Mesothelial cell of epicardium (in vitro differentiated cells): Measurements from ENCODE around the gene GTF3A. TPM values are rescaled to one million over a fixed set of nuclear protein-coding genes. Genes with fewer than 3 reads are reported as not detected.
A peak's percentile ranks its signal among the peaks of the same experiment; 100 is the strongest.

Source experiments
- DNase-seq, 2 experiments: peaks; one replicate each; pipeline ENCODE4 v3.0.0; 2021; ENCODE audit warnings: low spot score in 2 of 2; ENCODE audit not compliant: unreplicated experiment in 2 of 2
- H3K27ac Mint-ChIP-seq: 2 replicates; pipeline ENCODE4 v1.8.0; 2021; ENCODE audit warnings: mixed read lengths
- H3K27me3 Mint-ChIP-seq: 2 replicates; pipeline ENCODE4 v1.8.0; 2021; ENCODE audit warnings: low read depth, mixed read lengths
- H3K36me3 Mint-ChIP-seq: 2 replicates; pipeline ENCODE4 v1.8.0; 2021; ENCODE audit warnings: mixed read lengths
- H3K4me1 Mint-ChIP-seq: 2 replicates; pipeline ENCODE4 v1.8.0; 2021; ENCODE audit warnings: mixed read lengths
- H3K4me3 Mint-ChIP-seq: 2 replicates; pipeline ENCODE4 v1.8.0; 2021; ENCODE audit warnings: mild to moderate bottlenecking, moderate library complexity, mixed read lengths
- H3K9me3 Mint-ChIP-seq: 2 replicates; pipeline ENCODE4 v1.8.0; 2021; ENCODE audit warnings: mixed read lengths
- CTCF ChIP-seq: fragments of 200-600 bp; sonication (generic); IDR thresholded peaks from one replicate; pipeline ENCODE4 v1.5.0; 2021; ENCODE audit warnings: antibody characterized with exemption; ENCODE audit not compliant: unreplicated experiment
- total RNA-seq: library from RNA; stranded (reverse); gene quantifications from 3 replicates; pipeline ENCODE4 v1.2.1, GENCODE V29; 2021

The GTF3A gene
- total RNA-seq, 1 donor from 2014 or later, result 48.6 TPM

- no peak for DNase-seq
- Mint-ChIP-seq H3K4me1 (peaks cover 2% of the 10 kb centered on the region), H3K4me3 (no peak overlapping the region), H3K27me3 (peaks cover 31% of the 10 kb centered on the region), H3K9me3 (no peaks in the 10 kb centered on the region), H3K27ac (no peak overlapping the region), H3K36me3 (no peaks in the 10 kb centered on the region)
- no peak for TF ChIP-seq CTCF
Observed at GRCh38 chr13:27419328-27419727, 5.1 kb upstream of the GTF3A start.

- no peaks in the 10 kb centered on the region for H3K36me3 Mint-ChIP-seq
- TF ChIP-seq CTCF, result no peak
- peaks cover 12% of the 10 kb centered on the region for H3K27me3 Mint-ChIP-seq
- H3K27ac Mint-ChIP-seq, result no peak overlapping the region
- no peak overlapping the region for H3K4me3 Mint-ChIP-seq
- peaks cover 15% of the 10 kb centered on the region for H3K4me1 Mint-ChIP-seq
- no peak for DNase-seq
- no peaks in the 10 kb centered on the region for H3K9me3 Mint-ChIP-seq
Observed at GRCh38 chr13:27421101-27421871, 3.1 kb upstream of the GTF3A start.

- no peak for TF ChIP-seq CTCF
- H3K27ac Mint-ChIP-seq, result no peak overlapping the region
- peaks cover 23% of the 10 kb centered on the region for H3K4me1 Mint-ChIP-seq
Observed at GRCh38 chr13:27423333-27423732, 1.1 kb upstream of the GTF3A start.

GRCh38 chr13:27425158-27425917, 919 bp downstream of the GTF3A start:
- Mint-ChIP-seq H3K4me1 (peaks cover 23% of the 10 kb centered on the region), H3K27ac (peak overlapping the region; percentile 82), H3K27me3 (no peaks in the 10 kb centered on the region), H3K9me3 (no peaks in the 10 kb centered on the region), H3K36me3 (peaks cover 12% of the 10 kb centered on the region), H3K4me3 (peak overlapping the region; percentile 65)
- DNase-seq, result no peak
- no peak for TF ChIP-seq CTCF

More at GRCh38 chr13:27423333-27423732, 1.1 kb upstream of the GTF3A start:
- Mint-ChIP-seq H3K4me3 (peak overlapping the region; percentile 37), H3K27me3 (peaks cover 6% of the 10 kb centered on the region), H3K36me3 (peaks cover 9% of the 10 kb centered on the region), H3K9me3 (no peaks in the 10 kb centered on the region)
- DNase-seq, result no peak

- no peaks in the 10 kb centered on the region for H3K27me3 Mint-ChIP-seq
- DNase-seq, result peak in 1 of 2 experiments; percentile 47
- peaks cover 19% of the 10 kb centered on the region for H3K36me3 Mint-ChIP-seq
- peak overlapping the region; percentile 65 for H3K4me3 Mint-ChIP-seq
- TF ChIP-seq CTCF, result no peak
- peak overlapping the region; percentile 82 for H3K27ac Mint-ChIP-seq
- peaks cover 23% of the 10 kb centered on the region for H3K4me1 Mint-ChIP-seq
- peaks cover 4% of the 10 kb centered on the region for H3K9me3 Mint-ChIP-seq
Observed at GRCh38 chr13:27425918-27426630, 1.7 kb downstream of the GTF3A start.
